Glomerular visceral epithelial cell (primary cell): Measurements from ENCODE around the gene MDC1.
"Not testable (repeated sequence)": the region's sequence is repeated elsewhere in the genome, so short reads cannot be mapped to it uniquely, and the experiment has no call there.

Source experiments
- DNase-seq: peaks from one replicate; pipeline ENCODE4 v3.0.0-alpha.2; 2016; ENCODE audit errors: extremely low spot score

The MDC1 gene

DNA sequence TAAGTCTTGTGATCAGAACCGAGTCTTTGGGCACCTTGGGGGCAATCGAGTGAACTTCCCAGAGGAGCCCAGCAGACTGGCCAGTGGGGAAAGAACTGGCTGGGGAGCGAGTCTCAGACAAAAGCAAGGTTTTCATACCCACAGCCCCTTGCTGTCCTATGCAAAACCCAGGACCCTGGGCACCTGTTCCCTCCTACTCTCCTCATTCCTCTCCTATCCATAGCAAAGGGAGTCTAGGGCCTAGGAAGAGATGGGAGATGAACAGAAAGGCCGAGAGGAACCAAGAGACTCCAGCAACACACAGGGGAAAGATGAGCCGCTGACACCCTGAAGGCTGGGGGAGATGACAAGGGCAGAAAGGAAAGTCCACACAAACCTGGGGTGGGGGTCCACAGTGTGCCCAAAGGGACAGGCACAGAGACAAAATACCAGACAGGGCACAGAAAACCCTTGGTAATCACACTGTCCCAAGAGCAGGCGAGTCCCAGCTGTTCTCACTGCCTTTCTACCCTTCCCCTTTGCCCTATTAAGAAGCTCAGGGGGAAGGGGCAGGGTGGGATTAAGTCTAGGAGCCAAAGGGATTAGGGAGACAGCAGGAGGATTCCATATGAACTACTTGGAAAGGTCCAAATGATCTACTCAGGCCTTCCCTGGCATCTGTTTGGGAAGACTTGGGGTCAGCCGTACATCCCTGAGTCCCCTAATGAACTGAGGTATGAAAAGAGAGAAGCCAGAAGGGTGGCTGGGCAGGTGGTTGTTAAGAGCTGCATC lies 37.1 kb downstream of the MDC1 start:
- DNase-seq = no peak

DNA sequence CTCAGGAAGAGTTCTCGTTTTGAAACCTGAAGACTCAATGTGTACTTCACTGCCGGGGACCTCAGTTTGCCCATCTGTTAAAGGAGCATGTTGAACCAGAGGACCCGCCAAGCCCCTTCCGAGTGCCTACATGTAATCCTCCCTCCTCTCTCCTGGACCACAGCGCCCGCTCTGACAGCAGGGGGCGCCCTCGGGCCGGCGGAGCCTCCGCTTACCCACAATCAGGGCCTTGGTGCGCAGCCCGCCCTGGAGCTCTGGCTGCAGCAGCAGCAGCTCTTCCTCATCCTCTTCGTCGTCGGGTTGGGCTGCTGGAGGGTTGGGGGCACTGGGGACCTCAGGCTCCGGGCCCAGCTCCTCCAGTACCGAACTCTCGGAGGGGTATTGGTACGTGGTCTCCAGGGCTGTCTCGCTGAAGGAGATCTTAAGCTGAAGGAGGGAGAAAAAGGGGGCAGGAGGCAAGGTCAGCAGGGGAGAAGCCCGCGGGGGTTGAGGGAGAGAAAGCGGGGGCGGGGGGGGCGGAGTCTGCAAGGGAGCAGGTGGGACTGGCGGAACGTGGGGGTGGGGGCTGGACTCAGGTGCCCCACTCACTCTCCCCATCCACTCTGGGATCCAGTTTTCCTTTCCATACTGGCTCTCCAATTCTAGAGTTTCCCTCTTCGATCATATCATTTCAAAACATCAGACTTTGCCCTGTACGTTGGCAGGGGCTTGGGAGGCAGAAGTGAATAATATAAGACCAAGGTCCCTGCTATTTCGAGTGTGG lies 37.9 kb downstream of the MDC1 start:
- DNase-seq = peak; percentile 87

DNA sequence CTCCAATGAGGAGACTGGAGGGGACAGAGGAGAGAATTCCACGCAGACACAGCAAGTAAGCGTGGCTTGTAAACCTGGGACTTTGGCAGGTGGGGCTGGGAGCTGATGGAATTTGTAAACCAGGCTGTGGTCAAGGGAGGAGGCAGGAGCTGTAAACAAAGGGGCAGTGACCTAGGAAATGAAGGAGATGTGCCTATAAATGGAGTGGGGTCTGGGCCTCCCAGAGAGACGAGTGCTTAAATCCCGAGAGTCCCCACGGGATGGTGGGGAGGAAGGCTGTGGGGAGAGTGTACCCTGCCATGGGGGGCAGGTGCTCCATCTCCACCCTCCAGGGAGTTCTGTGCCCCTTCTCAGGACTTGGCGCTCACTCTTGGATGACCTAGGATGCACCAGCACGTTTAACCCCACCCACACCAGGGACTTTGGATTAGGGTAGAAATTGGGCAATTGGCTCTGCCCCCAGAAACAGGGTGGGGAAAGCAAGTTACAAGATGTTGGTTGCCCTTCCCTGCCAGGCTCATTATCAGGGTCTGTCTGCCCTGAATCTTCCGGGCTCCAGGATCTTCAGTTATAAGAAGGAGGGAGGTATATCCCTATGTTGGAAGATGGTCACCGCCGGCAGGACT lies 40.3 kb downstream of the MDC1 start:
- no peak for DNase-seq

DNA sequence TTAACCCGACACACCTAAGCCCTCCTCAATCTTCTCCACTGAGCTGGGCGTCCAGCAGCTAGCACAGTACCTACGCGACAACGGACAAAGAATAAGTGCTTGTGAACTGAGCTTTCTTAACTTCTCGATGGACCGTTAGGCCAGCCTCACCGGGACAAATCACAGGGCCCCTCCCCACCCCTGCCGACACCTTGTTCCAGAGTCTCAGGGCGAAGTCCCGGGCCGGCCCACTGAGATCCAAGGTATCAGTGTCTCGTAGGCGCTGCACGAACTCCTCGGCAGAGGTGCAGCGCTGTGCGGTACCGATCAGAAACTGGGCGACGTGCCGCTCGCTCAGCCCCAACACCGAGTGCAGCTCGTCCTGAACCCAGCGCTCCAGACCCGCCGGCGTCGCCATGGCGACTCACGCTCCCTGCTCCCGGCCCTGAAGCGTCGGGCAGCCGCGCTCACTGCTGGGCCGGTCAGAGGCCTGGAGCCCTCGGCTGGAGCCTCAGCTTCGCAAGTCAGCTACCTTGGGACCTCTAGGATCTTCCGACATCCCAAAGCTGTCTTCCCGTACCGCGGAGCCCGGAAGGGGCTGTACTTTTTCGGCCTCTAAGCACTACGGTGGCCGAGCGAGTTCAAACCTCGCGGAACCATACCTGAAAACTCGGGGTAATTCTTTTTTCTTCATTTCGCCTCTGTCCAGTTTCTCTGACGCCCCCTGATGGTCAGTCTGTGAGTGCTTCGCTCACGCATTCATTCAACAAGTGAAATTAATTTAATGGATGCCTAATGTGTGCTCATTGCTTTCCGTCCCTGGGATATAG lies 44.4 kb downstream of the MDC1 start, which contains the start of gene DHX16:
TSS of gene DHX16 (minus strand) at position 562 of the 809 bp plus-strand sequence. CDS start at position 397, 165 bp downstream.
- peak; percentile 97 for DNase-seq

DNA sequence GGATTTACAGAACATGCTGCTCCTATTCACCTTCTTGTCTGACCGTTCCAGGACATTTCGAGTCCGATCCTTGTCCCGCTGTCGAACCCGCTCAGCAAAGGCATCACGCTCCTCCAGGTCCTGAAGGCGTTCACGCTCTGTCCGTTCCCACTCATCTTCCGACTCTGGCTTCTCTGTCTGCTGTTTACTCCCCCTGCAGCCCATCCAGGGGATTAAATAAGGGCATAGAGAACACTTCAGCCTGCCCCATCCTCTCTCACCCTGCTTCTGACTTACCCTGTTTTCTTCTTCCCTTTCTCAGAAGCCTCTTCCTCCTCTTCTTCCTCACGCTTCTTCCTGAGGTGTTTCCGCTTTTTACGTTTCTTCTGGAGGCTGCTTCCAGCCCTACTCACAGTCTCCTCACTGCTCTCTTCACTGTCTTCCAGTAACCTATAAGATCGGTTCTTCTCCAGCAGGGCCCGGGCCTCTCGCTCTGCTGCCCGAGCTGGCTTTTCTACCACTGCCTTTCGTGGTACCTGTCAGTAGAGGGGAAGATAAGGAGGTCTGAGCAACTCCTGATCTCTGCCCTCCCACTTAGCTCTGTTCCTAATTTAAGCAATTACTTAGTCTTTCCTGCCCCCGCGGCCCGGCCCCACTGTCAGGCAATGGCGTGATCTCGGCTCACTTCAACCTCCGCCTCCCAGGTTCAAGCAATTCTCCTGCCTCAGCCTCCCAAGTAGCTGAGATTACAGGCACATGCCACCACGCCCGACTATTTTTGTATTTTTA lies 46.1 kb downstream of the MDC1 start:
- DNase-seq = no peak

DNA sequence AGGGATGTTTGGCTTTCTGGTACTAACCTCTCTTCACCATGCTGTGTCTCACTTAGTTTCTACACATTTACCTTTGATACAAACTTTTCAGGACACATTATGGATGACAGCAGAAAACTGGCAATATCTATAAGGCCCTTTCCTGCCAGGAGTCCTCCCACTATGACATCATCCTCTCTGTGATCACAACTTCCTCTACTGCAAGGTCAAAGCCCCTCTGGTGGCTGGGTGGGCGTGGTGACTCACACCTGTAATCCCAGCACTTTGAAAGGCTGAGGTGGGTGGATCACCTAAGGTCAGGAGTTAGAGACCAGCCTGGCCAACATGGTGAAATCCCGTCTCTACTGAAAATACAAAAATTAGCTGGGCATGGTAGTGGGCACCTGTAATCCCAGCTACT lies 50.8 kb downstream of the MDC1 start:
- not testable (repeated sequence) for DNase-seq

DNA sequence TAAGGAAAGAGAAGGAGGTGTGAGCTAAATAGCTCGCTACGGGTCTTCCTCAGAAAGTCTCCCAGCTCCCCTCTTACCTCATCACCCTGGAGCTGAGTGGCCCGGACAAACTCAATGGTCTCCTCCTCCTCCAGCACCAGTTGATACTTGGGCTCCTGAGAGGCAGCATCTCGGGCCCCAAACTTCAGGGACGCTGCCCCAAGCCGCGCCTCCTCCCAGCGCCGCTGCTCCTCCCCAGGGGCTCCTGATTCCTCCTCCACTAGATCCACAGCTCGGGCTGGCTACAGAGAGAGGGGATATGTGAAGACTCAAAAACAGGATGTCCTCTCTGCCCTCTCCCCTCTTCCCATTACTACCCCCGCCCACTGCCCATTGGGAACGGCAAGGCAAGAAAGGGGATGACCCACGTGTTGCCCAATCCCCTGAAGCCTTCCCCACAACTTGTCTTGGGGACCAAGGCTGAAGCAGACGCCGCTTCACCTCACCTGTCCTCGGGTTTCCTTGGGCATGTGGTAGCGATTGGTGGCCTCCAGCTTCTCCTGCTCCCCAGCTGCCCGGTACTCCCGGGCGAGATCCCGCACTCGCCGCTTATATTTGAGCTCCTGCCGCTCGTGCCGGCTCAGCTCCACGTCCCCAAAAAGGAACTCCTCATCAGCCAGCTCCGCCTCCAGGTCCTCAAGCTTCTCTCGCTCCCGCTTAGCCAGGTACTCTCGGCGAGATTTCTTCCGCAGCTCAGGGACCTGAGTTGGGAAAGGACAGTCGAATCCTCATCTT lies 51.9 kb downstream of the MDC1 start:
- no peak for DNase-seq

DNA sequence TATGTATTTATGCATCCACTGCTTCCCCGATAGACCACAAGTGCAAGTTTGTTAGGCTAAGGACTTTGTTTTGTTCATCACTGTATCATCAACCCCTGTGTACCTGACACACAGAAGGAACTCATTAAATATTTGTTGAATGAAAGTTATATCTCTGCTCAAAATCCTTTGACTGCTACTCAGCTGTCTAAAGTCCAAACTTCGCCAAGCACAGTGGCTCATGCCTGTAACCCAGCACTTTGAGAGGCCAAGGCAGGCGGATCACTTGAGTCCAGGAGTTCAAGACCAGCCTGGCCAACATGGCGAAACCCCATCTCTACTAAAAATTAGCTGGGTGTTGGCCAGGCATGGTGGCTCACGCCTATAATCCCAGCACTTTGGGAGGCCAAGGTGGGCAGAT lies 59.2 kb downstream of the MDC1 start:
- DNase-seq = not testable (repeated sequence)

DNA sequence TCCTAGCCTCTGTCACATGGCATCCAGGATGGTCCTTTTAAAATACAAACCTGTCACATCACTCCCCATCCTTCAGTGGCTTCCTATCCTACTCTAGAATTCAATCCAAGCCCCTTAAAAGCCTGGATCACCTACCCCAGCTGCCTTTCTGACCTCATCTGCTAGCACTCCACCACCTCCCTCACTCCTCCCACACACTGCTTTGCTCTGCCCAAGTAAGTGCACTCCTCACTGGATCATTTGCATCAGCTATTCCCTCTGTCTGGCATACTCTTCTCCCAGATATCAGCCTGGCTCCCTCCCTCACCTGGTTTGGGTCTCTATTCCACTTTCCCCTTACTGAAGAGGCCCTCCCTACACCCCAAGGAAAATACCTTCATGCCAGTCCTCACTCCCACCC lies 59.6 kb downstream of the MDC1 start:
- no peak for DNase-seq

DNA sequence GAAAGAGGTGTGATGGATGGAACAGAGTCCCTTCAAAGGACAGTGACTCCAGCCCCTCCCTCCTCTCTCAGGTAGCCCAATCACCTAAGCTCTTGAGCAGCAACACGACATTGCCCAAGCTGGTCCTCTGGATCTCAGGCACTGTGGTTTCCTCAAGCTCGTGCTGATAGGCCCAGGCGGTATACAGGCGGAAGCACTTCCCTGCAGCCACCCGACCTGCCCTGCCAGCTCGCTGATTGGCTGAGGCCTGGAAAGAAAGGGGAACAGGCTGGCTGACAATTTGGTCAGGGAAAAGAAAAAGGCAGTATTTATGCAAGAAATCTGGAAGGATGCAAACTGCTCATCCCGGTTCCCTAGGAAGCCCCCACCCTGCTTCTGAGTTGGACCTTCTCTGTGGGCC lies 60.6 kb downstream of the MDC1 start:
- no peak for DNase-seq

DNA sequence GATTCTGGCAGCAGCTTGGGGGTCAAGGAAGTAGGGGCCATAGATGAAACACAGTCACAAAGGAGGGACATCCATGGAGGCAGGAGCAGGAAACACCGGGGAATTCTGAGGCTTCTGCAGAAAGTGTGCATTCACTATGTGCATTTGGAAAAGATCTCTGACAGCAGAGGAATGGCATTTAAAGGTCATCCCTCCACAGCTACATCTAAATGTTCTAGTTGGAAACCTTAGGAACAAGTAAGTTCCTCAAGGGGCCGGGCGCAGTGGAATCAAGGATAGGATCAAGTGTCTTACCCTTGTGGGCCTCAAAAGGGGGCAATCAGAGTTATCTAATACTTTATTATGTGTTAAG lies 61.4 kb downstream of the MDC1 start:
- DNase-seq = no peak

DNA sequence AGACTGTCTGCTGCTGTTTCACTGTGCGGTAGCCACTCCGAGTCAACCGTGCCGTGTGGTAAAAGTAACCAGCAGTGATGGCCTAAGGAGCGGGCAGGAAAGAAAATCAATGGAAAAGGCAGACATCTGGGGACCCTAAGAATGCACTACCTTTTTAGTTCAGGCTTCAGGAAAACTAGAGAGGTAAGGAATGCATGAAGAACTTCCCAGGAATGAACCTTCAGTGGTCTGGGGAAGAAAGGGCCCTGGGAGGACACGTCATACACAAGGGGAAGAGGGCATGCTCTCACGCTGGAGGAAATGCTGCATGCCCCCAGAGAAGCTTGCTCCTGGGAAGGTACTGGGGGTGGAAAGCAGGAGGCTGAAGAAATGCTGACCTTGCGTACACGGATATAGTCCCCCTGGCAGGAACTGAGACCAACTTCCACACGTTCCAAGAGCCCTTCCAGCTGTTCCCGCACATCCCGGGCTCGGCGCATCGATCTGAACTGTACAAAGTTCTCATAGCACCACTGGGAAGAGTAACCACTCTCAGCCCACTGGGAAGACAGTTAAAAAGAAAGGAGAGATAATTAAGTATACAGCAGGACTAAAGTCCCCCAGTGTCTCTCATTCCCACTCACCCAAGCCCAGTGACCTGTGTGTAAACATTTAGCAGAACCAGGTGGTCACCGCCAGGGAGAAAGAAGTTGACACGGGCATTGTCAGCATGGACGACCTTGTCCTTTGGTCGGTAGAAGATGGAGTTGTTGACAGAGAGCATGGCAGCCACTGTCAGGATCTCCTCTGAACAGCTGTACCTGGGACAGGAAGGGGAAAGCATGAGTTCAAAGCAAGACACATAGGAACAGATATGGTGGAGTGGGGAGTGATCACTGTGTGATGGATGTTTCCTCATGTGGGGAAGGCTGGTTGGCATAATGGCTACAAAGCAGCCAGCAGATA lies 62.0 kb downstream of the MDC1 start:
- DNase-seq = no peak

DNA sequence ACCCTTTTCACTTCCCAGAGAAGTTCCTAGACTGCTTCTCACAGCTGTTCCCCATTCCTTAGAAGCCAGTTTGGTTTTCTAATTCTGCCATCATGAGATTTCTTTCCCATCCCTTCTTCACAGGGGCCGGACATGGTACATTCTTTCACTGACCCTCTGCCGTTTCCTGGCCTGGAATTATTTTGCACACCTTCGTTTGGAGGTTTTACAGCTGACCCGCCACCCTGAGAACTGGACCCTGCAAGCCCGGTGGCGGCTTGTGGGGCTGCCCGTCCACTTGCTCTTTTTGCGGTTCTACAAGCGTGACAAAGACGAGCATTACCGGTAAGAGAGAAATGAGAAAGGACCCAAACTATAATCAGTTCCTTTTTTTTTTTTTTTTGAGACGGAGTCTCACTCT lies 65.9 kb downstream of the MDC1 start:
- DNase-seq = no peak
